NK-92 treated with Interleukin-12 subunit alpha and Interleukin-12 subunit beta, amount 100 ng/mL, for 24 hours (cell line): ENCODE data around the gene MBL2.
A peak's percentile ranks its signal among the peaks of the same experiment; 100 is the strongest.

Experiments
- DNase-seq: peaks from one replicate; lab custom pipeline; 2025; lab: John Stamatoyannopoulos, UW

Gene MBL2

GRCh38 chr10:52772623-52773022, at the start of gene MBL2:
MBL2 (minus strand) TSS chr10:52772784; CDS start chr10:52771635, 1,149 bp downstream.
- no peak for DNase-seq

GRCh38 chr10:52820309-52820708, 47.7 kb upstream of the MBL2 start:
- no peak for DNase-seq

GRCh38 chr10:52818019-52818418, 45.4 kb upstream of the MBL2 start:
- DNase-seq, result no peak

GRCh38 chr10:52814506-52814905, 41.9 kb upstream of the MBL2 start:
- no peak for DNase-seq

GRCh38 chr10:52811776-52812175, 39.2 kb upstream of the MBL2 start:
- no peak for DNase-seq

GRCh38 chr10:52810761-52811160, 38.2 kb upstream of the MBL2 start:
- DNase-seq, result no peak

- DNase-seq, result no peak
Observed at GRCh38 chr10:52807803-52808202, 35.2 kb upstream of the MBL2 start.

- DNase-seq, result no peak
Observed at GRCh38 chr10:52805414-52806285, 33.1 kb upstream of the MBL2 start.

GRCh38 chr10:52801947-52802346, 29.4 kb upstream of the MBL2 start:
- no peak for DNase-seq

- no peak for DNase-seq
Observed at GRCh38 chr10:52786098-52786497, 13.5 kb upstream of the MBL2 start.

- no peak for DNase-seq
Observed at GRCh38 chr10:52785418-52785817, 12.8 kb upstream of the MBL2 start.

- DNase-seq, result no peak
Observed at GRCh38 chr10:52783726-52784125, 11.1 kb upstream of the MBL2 start.

GRCh38 chr10:52782554-52782953, 10.0 kb upstream of the MBL2 start:
- DNase-seq, result no peak

GRCh38 chr10:52780391-52781155, 8.0 kb upstream of the MBL2 start:
- no peak for DNase-seq

GRCh38 chr10:52779541-52780390, 7.2 kb upstream of the MBL2 start:
- DNase-seq, result peak; percentile 14

GRCh38 chr10:52778511-52779392, 6.2 kb upstream of the MBL2 start:
- no peak for DNase-seq

GRCh38 chr10:52777414-52777813, 4.8 kb upstream of the MBL2 start:
- DNase-seq, result no peak

- DNase-seq, result no peak
Observed at GRCh38 chr10:52776471-52776903, 3.9 kb upstream of the MBL2 start.

- DNase-seq, result no peak
Observed at GRCh38 chr10:52775132-52775647, 2.6 kb upstream of the MBL2 start.

- no peak for DNase-seq
Observed at GRCh38 chr10:52774600-52775106, 2.1 kb upstream of the MBL2 start.

GRCh38 chr10:52774182-52774581, 1.6 kb upstream of the MBL2 start:
- no peak for DNase-seq
